WTC11 (cell line): ENCODE measurements around the gene SARDH. TPM values are rescaled to one million over a fixed set of nuclear protein-coding genes. Genes with fewer than 3 reads are reported as not detected.

Experiments used
- ATAC-seq: fragments of 200-7000 bp; cut with Tn5 transposase; 2 replicates; pipeline ENCODE4 v1.10.0; 2021; ENCODE audit warnings: mild to moderate bottlenecking, moderate library complexity
- CTCF ChIA-PET: fragments of 300-600 bp; sonication (Branson Sonifier 250); formaldehyde crosslinking; loops from one replicate; lab custom pipeline; 2021; ENCODE audit warnings: antibody characterized with exemption; lab: Charles Lee
- POLR2A ChIA-PET: fragments of 350-600 bp; sonication (Branson Sonifier 250); formaldehyde crosslinking; loops from one replicate; lab custom pipeline; 2021; ENCODE audit warnings: antibody characterized with exemption; lab: Charles Lee
- DNase-seq: peaks from one replicate; pipeline ENCODE4 v3.0.0; 2021; ENCODE audit warnings: low spot score
- H3K27ac Mint-ChIP-seq: 2 replicates; pipeline ENCODE4 v1.8.0; 2021; ENCODE audit warnings: mixed read lengths
- H3K27me3 Mint-ChIP-seq: 2 replicates; pipeline ENCODE4 v1.8.0; 2021; ENCODE audit warnings: low read depth, mild to moderate bottlenecking, moderate library complexity, mixed read lengths
- H3K36me3 Mint-ChIP-seq: 2 replicates; pipeline ENCODE4 v1.8.0; 2021; ENCODE audit warnings: mixed read lengths
- H3K4me1 Mint-ChIP-seq: 2 replicates; pipeline ENCODE4 v1.8.0; 2022; ENCODE audit warnings: mixed read lengths
- H3K4me3 Mint-ChIP-seq: 2 replicates; pipeline ENCODE4 v1.8.0; 2021; ENCODE audit warnings: mild to moderate bottlenecking, moderate library complexity, mixed read lengths
- H3K9me3 Mint-ChIP-seq: 2 replicates; pipeline ENCODE4 v1.8.0; 2021; ENCODE audit warnings: mixed read lengths
- CBFB ChIP-seq: sonication (generic); formaldehyde crosslinking; IDR thresholded peaks from 2 replicates; pipeline ENCODE4 v1.8.1; 2022; ENCODE audit warnings: mild to moderate bottlenecking, low read depth, missing genetic modification reagents
- EMX1 ChIP-seq: fragments of 250-450 bp; sonication (Bioruptor Pico); IDR thresholded peaks from 2 replicates; pipeline ENCODE4 v1.8.0; 2021; ENCODE audit warnings: mild to moderate bottlenecking
- ESRRA ChIP-seq: sonication (generic); formaldehyde crosslinking; IDR thresholded peaks from 2 replicates; pipeline ENCODE4 v1.8.1; 2022; ENCODE audit warnings: mild to moderate bottlenecking, missing genetic modification reagents, borderline replicate concordance
- FOXK1 ChIP-seq: sonication (generic); formaldehyde crosslinking; IDR thresholded peaks from 2 replicates; pipeline ENCODE4 v1.8.0; 2022; ENCODE audit warnings: mild to moderate bottlenecking, moderate library complexity, missing genetic modification reagents
- IRF2 ChIP-seq: sonication (generic); formaldehyde crosslinking; IDR thresholded peaks from 2 replicates; pipeline ENCODE4 v1.8.0; 2022; ENCODE audit warnings: low read depth, missing genetic modification reagents, borderline replicate concordance
- JUN ChIP-seq: sonication (generic); formaldehyde crosslinking; IDR thresholded peaks from 2 replicates; pipeline ENCODE4 v1.8.0; 2023; ENCODE audit warnings: mild to moderate bottlenecking, missing genetic modification reagents
- KAT7 ChIP-seq: sonication (generic); formaldehyde crosslinking; IDR thresholded peaks from 2 replicates; pipeline ENCODE4 v1.8.1; 2023; ENCODE audit warnings: missing genetic modification reagents, mild to moderate bottlenecking, borderline replicate concordance
- MXD4 ChIP-seq: fragments of 250-450 bp; sonication (Bioruptor Pico); IDR thresholded peaks from 2 replicates; pipeline ENCODE4 v1.8.0; 2021; ENCODE audit warnings: mild to moderate bottlenecking, moderate library complexity, borderline replicate concordance
- NR1H2 ChIP-seq: sonication (generic); formaldehyde crosslinking; IDR thresholded peaks from 2 replicates; pipeline ENCODE4 v1.9.0; 2021; ENCODE audit warnings: mild to moderate bottlenecking, moderate library complexity, missing genetic modification reagents
- OVOL2 ChIP-seq: fragments of 250-450 bp; sonication (Bioruptor Pico); IDR thresholded peaks from 2 replicates; pipeline ENCODE4 v1.9.0; 2021; ENCODE audit warnings: mild to moderate bottlenecking, borderline replicate concordance
- RORB ChIP-seq: fragments of 250-450 bp; sonication (Bioruptor Pico); IDR thresholded peaks from 2 replicates; pipeline ENCODE4 v1.9.0; 2021; ENCODE audit warnings: mild to moderate bottlenecking
- SMAD3 ChIP-seq: sonication (generic); formaldehyde crosslinking; IDR thresholded peaks from 2 replicates; pipeline ENCODE4 v1.8.0; 2022; ENCODE audit warnings: missing genetic modification reagents, mild to moderate bottlenecking, borderline replicate concordance
- ZNF317 ChIP-seq: sonication (generic); formaldehyde crosslinking; IDR thresholded peaks from 2 replicates; pipeline ENCODE4 v1.8.1; 2023; ENCODE audit warnings: low read depth, mild to moderate bottlenecking, moderate library complexity, missing genetic modification reagents, borderline replicate concordance
- ZNF423 ChIP-seq: fragments of 250-450 bp; sonication (Bioruptor Pico); IDR thresholded peaks from 2 replicates; pipeline ENCODE4 v2.1.2; 2022; ENCODE audit warnings: mild to moderate bottlenecking, moderate library complexity
- total RNA-seq: library from RNA; stranded (reverse); gene quantifications from 3 replicates; pipeline ENCODE4 v1.2.3, GENCODE V29; 2021
- TF ChIP-seq, protein P1 (sequence below): fragments of 250-450 bp; sonication (Bioruptor Pico); IDR thresholded peaks from 2 replicates; pipeline ENCODE4 v1.8.0; 2021; ENCODE audit warnings: mild to moderate bottlenecking
- TF ChIP-seq, protein P2 (sequence below): sonication (generic); formaldehyde crosslinking; IDR thresholded peaks from 2 replicates; pipeline ENCODE4 v1.8.0; 2023; ENCODE audit warnings: missing genetic modification reagents
- TF ChIP-seq, protein P3 (sequence below): fragments of 250-450 bp; sonication (Bioruptor Pico); IDR thresholded peaks from 2 replicates; pipeline ENCODE4 v1.9.0; 2021; ENCODE audit warnings: moderate library complexity, mild to moderate bottlenecking, inconsistent platforms, borderline replicate concordance
- TF ChIP-seq, protein P4 (sequence below): fragments of 250-450 bp; sonication (Bioruptor Pico); IDR thresholded peaks from 2 replicates; pipeline ENCODE4 v1.9.0; 2021; ENCODE audit warnings: mild to moderate bottlenecking, borderline replicate concordance
- TF ChIP-seq, protein P5 (sequence below): sonication (generic); formaldehyde crosslinking; IDR thresholded peaks from 2 replicates; pipeline ENCODE4 v1.8.0; 2022; ENCODE audit warnings: mild to moderate bottlenecking, missing genetic modification reagents
- TF ChIP-seq, protein P6 (sequence below): sonication (generic); formaldehyde crosslinking; IDR thresholded peaks from 2 replicates; pipeline ENCODE4 v1.8.0; 2022; ENCODE audit warnings: mild to moderate bottlenecking, missing genetic modification reagents
- TF ChIP-seq, protein P7 (sequence below): fragments of 250-450 bp; sonication (Bioruptor Pico); IDR thresholded peaks from 2 replicates; pipeline ENCODE4 v2.1.2; 2022; ENCODE audit warnings: mild to moderate bottlenecking, moderate library complexity
- TF ChIP-seq, protein P8 (sequence below): sonication (generic); formaldehyde crosslinking; IDR thresholded peaks from 2 replicates; pipeline ENCODE4 v1.8.1; 2023; ENCODE audit warnings: mild to moderate bottlenecking, moderate library complexity, missing genetic modification reagents
- TF ChIP-seq, protein P9 (sequence below): sonication (generic); formaldehyde crosslinking; IDR thresholded peaks from 2 replicates; pipeline ENCODE4 v1.8.1; 2023; ENCODE audit warnings: mild to moderate bottlenecking, missing genetic modification reagents, moderate library complexity

SARDH gene
- total RNA-seq, 1 experiment from 2014 or later: 8.5 TPM

DNA sequence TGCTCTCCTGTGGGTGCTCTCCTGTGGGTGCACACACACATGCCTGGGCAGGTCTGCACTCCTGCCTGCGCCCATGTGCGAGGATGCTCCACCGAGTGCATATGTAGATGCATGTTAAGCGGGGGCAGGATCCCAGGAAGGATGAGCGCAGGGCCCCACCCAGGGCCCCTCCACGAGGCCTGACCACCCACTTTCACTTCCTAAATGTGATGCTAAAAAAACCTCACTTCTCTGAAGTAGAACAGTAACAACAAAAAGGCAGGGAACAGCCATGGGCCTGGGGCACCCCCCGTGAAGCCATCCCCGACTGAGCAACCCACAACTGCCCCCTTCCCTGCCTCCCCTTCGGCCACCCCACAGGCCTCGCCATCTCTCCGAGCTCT, 48.2 kb upstream of the SARDH start:
- TF ChIP-seq, protein P1, sequence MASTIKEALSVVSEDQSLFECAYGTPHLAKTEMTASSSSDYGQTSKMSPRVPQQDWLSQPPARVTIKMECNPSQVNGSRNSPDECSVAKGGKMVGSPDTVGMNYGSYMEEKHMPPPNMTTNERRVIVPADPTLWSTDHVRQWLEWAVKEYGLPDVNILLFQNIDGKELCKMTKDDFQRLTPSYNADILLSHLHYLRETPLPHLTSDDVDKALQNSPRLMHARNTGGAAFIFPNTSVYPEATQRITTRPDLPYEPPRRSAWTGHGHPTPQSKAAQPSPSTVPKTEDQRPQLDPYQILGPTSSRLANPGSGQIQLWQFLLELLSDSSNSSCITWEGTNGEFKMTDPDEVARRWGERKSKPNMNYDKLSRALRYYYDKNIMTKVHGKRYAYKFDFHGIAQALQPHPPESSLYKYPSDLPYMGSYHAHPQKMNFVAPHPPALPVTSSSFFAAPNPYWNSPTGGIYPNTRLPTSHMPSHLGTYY (CRISPR knock-in tag): no peak
- TF ChIP-seq, protein P2, sequence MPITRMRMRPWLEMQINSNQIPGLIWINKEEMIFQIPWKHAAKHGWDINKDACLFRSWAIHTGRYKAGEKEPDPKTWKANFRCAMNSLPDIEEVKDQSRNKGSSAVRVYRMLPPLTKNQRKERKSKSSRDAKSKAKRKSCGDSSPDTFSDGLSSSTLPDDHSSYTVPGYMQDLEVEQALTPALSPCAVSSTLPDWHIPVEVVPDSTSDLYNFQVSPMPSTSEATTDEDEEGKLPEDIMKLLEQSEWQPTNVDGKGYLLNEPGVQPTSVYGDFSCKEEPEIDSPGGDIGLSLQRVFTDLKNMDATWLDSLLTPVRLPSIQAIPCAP (CRISPR knock-in tag): no peak
- TF ChIP-seq, protein P3, sequence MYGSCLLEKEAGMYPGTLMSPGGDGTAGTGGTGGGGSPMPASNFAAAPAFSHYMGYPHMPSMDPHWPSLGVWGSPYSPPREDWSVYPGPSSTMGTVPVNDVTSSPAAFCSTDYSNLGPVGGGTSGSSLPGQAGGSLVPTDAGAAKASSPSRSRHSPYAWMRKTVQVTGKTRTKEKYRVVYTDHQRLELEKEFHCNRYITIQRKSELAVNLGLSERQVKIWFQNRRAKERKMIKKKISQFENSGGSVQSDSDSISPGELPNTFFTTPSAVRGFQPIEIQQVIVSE: no peak
- no peak for TF ChIP-seq RORB (CRISPR knock-in tag)
- TF ChIP-seq, protein P4, sequence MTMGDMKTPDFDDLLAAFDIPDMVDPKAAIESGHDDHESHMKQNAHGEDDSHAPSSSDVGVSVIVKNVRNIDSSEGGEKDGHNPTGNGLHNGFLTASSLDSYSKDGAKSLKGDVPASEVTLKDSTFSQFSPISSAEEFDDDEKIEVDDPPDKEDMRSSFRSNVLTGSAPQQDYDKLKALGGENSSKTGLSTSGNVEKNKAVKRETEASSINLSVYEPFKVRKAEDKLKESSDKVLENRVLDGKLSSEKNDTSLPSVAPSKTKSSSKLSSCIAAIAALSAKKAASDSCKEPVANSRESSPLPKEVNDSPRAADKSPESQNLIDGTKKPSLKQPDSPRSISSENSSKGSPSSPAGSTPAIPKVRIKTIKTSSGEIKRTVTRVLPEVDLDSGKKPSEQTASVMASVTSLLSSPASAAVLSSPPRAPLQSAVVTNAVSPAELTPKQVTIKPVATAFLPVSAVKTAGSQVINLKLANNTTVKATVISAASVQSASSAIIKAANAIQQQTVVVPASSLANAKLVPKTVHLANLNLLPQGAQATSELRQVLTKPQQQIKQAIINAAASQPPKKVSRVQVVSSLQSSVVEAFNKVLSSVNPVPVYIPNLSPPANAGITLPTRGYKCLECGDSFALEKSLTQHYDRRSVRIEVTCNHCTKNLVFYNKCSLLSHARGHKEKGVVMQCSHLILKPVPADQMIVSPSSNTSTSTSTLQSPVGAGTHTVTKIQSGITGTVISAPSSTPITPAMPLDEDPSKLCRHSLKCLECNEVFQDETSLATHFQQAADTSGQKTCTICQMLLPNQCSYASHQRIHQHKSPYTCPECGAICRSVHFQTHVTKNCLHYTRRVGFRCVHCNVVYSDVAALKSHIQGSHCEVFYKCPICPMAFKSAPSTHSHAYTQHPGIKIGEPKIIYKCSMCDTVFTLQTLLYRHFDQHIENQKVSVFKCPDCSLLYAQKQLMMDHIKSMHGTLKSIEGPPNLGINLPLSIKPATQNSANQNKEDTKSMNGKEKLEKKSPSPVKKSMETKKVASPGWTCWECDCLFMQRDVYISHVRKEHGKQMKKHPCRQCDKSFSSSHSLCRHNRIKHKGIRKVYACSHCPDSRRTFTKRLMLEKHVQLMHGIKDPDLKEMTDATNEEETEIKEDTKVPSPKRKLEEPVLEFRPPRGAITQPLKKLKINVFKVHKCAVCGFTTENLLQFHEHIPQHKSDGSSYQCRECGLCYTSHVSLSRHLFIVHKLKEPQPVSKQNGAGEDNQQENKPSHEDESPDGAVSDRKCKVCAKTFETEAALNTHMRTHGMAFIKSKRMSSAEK (CRISPR knock-in tag): no peak
- TF ChIP-seq MXD4 (CRISPR knock-in tag): no peak
- TF ChIP-seq ZNF423: no peak
- no peak for TF ChIP-seq ZNF317 (CRISPR knock-in tag)
- no peak for TF ChIP-seq EMX1
- no peak for TF ChIP-seq SMAD3 (CRISPR knock-in tag)
- TF ChIP-seq CBFB (CRISPR knock-in tag): no peak
- TF ChIP-seq KAT7 (CRISPR knock-in tag): no peak
- TF ChIP-seq IRF2: no peak
- no peak for TF ChIP-seq FOXK1 (CRISPR knock-in tag)
- TF ChIP-seq, protein P5, sequence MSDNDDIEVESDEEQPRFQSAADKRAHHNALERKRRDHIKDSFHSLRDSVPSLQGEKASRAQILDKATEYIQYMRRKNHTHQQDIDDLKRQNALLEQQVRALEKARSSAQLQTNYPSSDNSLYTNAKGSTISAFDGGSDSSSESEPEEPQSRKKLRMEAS (CRISPR knock-in tag): no peak
- TF ChIP-seq ESRRA (CRISPR knock-in tag): no peak
- TF ChIP-seq, protein P6, sequence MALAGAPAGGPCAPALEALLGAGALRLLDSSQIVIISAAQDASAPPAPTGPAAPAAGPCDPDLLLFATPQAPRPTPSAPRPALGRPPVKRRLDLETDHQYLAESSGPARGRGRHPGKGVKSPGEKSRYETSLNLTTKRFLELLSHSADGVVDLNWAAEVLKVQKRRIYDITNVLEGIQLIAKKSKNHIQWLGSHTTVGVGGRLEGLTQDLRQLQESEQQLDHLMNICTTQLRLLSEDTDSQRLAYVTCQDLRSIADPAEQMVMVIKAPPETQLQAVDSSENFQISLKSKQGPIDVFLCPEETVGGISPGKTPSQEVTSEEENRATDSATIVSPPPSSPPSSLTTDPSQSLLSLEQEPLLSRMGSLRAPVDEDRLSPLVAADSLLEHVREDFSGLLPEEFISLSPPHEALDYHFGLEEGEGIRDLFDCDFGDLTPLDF: no peak
- H3K4me3 Mint-ChIP-seq: no peak overlapping the region
- no peak overlapping the region for H3K27ac Mint-ChIP-seq
- CTCF ChIA-PET: interaction anchor here (2.5 kb wide), 1 partner anchor 208 kb away, joined by 18 read pairs; no protein-coding TSS in a partner anchor
- DNase-seq (no peak), ATAC-seq (no peak)
- H3K27me3 Mint-ChIP-seq: no peaks in the 10 kb centered on the region
- POLR2A ChIA-PET: no interaction called here
- H3K4me1 Mint-ChIP-seq: no peaks in the 10 kb centered on the region
- peaks cover 6% of the 10 kb centered on the region; the same call in 1 of the 2 replicates for H3K36me3 Mint-ChIP-seq
- no peaks in the 10 kb centered on the region for H3K9me3 Mint-ChIP-seq

DNA sequence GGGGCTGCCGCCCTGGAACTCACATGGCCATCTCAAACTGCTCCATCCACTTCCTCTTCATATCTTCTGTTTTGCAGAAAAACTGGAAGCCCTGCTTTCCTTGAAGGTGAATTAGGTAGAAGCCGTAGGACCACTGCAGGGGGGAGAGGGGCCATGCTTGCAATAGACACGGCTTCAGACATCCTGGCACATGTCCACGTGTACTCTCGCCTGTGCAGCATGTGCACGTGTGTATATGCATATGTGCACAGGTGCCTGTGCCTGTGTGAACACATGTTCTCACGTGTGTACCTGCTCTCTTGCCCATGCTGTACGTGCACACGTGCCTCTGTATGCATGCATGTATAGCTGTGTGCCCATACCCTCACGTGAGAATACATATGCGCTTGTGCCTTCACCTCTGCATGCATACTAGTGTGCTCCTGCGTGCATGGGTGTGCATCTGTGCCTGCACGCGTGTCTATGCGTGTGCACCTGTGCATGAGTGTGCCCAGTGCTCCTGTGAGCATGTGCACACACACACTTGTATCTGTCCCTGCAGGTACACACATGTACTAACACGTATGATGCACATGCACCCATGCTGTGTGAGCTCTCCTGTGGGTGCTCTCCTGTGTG, 47.7 kb upstream of the SARDH start:
- Mint-ChIP-seq H3K4me3 (no peak overlapping the region), H3K27me3 (no peaks in the 10 kb centered on the region), H3K36me3 (peaks cover 6% of the 10 kb centered on the region; the same call in 1 of the 2 replicates), H3K4me1 (no peaks in the 10 kb centered on the region), H3K27ac (no peak overlapping the region), H3K9me3 (no peaks in the 10 kb centered on the region)
- ChIA-PET POLR2A (no interaction called here), CTCF (no interaction called here)
- DNase-seq (no peak), ATAC-seq (no peak)
- TF ChIP-seq, protein P7, sequence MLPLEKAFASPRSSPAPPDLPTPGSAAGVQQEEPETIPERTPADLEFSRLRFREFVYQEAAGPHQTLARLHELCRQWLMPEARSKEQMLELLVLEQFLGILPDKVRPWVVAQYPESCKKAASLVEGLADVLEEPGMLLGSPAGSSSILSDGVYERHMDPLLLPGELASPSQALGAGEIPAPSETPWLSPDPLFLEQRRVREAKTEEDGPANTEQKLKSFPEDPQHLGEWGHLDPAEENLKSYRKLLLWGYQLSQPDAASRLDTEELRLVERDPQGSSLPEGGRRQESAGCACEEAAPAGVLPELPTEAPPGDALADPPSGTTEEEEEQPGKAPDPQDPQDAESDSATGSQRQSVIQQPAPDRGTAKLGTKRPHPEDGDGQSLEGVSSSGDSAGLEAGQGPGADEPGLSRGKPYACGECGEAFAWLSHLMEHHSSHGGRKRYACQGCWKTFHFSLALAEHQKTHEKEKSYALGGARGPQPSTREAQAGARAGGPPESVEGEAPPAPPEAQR (CRISPR knock-in tag): no peak
- TF ChIP-seq, protein P8, sequence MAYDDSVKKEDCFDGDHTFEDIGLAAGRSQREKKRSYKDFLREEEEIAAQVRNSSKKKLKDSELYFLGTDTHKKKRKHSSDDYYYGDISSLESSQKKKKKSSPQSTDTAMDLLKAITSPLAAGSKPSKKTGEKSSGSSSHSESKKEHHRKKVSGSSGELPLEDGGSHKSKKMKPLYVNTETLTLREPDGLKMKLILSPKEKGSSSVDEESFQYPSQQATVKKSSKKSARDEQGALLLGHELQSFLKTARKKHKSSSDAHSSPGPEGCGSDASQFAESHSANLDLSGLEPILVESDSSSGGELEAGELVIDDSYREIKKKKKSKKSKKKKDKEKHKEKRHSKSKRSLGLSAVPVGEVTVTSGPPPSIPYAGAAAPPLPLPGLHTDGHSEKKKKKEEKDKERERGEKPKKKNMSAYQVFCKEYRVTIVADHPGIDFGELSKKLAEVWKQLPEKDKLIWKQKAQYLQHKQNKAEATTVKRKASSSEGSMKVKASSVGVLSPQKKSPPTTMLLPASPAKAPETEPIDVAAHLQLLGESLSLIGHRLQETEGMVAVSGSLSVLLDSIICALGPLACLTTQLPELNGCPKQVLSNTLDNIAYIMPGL (CRISPR knock-in tag): no peak
- no peak for TF ChIP-seq EMX1
- no peak for TF ChIP-seq OVOL2
- TF ChIP-seq, protein P9, sequence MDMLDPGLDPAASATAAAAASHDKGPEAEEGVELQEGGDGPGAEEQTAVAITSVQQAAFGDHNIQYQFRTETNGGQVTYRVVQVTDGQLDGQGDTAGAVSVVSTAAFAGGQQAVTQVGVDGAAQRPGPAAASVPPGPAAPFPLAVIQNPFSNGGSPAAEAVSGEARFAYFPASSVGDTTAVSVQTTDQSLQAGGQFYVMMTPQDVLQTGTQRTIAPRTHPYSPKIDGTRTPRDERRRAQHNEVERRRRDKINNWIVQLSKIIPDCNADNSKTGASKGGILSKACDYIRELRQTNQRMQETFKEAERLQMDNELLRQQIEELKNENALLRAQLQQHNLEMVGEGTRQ: no peak
- TF ChIP-seq MXD4 (CRISPR knock-in tag): no peak
- no peak for TF ChIP-seq NR1H2 (CRISPR knock-in tag)
- no peak for TF ChIP-seq JUN (CRISPR knock-in tag)
